Progenitor cell of endocrine pancreas (in vitro differentiated cells): ENCODE data around the gene PRB3. TPM values are rescaled to one million over a fixed set of nuclear protein-coding genes. Genes with fewer than 3 reads are reported as not detected.

ENCODE experiments used
- DNase-seq: peaks from one replicate; pipeline ENCODE4 v3.0.0; 2021; ENCODE audit warnings: low spot score; ENCODE audit not compliant: unreplicated experiment
- H3K27ac Mint-ChIP-seq: 2 replicates; pipeline ENCODE4 v1.8.0; 2021; ENCODE audit warnings: mild to moderate bottlenecking, moderate library complexity, mixed read lengths
- H3K27me3 Mint-ChIP-seq: 2 replicates; pipeline ENCODE4 v1.8.0; 2021; ENCODE audit warnings: mixed read lengths
- H3K36me3 Mint-ChIP-seq: 2 replicates; pipeline ENCODE4 v1.8.0; 2022; ENCODE audit warnings: mixed read lengths; ENCODE audit not compliant: insufficient read depth
- H3K4me1 Mint-ChIP-seq: 2 replicates; pipeline ENCODE4 v1.8.0; 2021; ENCODE audit warnings: low read depth, mixed read lengths
- H3K4me3 Mint-ChIP-seq: 2 replicates; pipeline ENCODE4 v1.8.0; 2021; ENCODE audit warnings: low read depth, mild to moderate bottlenecking, moderate library complexity, mixed read lengths
- H3K9me3 Mint-ChIP-seq: 2 replicates; pipeline ENCODE4 v1.8.0; 2021; ENCODE audit warnings: low read depth, mixed read lengths
- CTCF ChIP-seq: fragments of 200-600 bp; sonication (generic); IDR thresholded peaks from one replicate; pipeline ENCODE4 v1.5.0; 2021; ENCODE audit warnings: antibody characterized with exemption, mild to moderate bottlenecking; ENCODE audit not compliant: unreplicated experiment
- total RNA-seq: library from RNA; stranded (reverse); gene quantifications from 2 replicates; pipeline ENCODE4 v1.2.1, GENCODE V29; 2021

PRB3 gene
- total RNA-seq, 1 donor from 2014 or later: 0.84 TPM

GRCh38 chr12:11246489-11246888 is 23.0 kb downstream of the PRB3 start:
- DNase-seq: no peak
- Mint-ChIP-seq H3K4me3 (no peak overlapping the region), H3K27ac (no peak overlapping the region), H3K36me3 (no peaks in the 10 kb centered on the region), H3K9me3 (no peaks in the 10 kb centered on the region), H3K4me1 (peaks cover 3% of the 10 kb centered on the region), H3K27me3 (no peaks in the 10 kb centered on the region)
- no peak for TF ChIP-seq CTCF

GRCh38 chr12:11242656-11243055 is 26.9 kb downstream of the PRB3 start:
- Mint-ChIP-seq H3K9me3 (peaks cover 4% of the 10 kb centered on the region), H3K27ac (no peak overlapping the region), H3K27me3 (no peaks in the 10 kb centered on the region), H3K4me3 (no peak overlapping the region), H3K36me3 (no peaks in the 10 kb centered on the region), H3K4me1 (peaks cover 3% of the 10 kb centered on the region)
- DNase-seq: no peak
- no peak for TF ChIP-seq CTCF

GRCh38 chr12:11240348-11240930 is 29.1 kb downstream of the PRB3 start:
- Mint-ChIP-seq H3K4me3 (no peak overlapping the region), H3K27ac (no peak overlapping the region), H3K4me1 (peaks cover 3% of the 10 kb centered on the region), H3K27me3 (no peaks in the 10 kb centered on the region), H3K9me3 (peaks cover 7% of the 10 kb centered on the region), H3K36me3 (no peaks in the 10 kb centered on the region)
- TF ChIP-seq CTCF: no peak
- DNase-seq: no peak

GRCh38 chr12:11238275-11238674 is 31.2 kb downstream of the PRB3 start:
- Mint-ChIP-seq H3K27me3 (no peaks in the 10 kb centered on the region), H3K36me3 (no peaks in the 10 kb centered on the region), H3K9me3 (peaks cover 7% of the 10 kb centered on the region), H3K27ac (no peak overlapping the region), H3K4me3 (no peak overlapping the region), H3K4me1 (peaks cover 3% of the 10 kb centered on the region)
- DNase-seq: no peak
- no peak for TF ChIP-seq CTCF

GRCh38 chr12:11233532-11233931 is 36.0 kb downstream of the PRB3 start:
- Mint-ChIP-seq H3K36me3 (no peaks in the 10 kb centered on the region), H3K27ac (no peak overlapping the region)

More at GRCh38 chr12:11233532-11233931, 36.0 kb downstream of the PRB3 start:
- no peak for TF ChIP-seq CTCF
- Mint-ChIP-seq H3K9me3 (peaks cover 7% of the 10 kb centered on the region), H3K27me3 (peaks cover 17% of the 10 kb centered on the region), H3K4me3 (no peak overlapping the region), H3K4me1 (no peaks in the 10 kb centered on the region)
- no peak for DNase-seq
